CD4-positive, alpha-beta memory T cell (primary cell): ENCODE results near the gene EPHX1. TPM values are rescaled to one million over a fixed set of nuclear protein-coding genes. Genes with fewer than 3 reads are reported as not detected.

Source experiments
- CTCF ChIA-PET: fragments of 350-600 bp; sonication (Branson Sonifier 250); formaldehyde crosslinking; loops from one replicate; lab custom pipeline; 2021; ENCODE audit warnings: inconsistent platforms; ENCODE audit not compliant: partially characterized antibody; lab: Charles Lee
- POLR2A ChIA-PET: fragments of 350-600 bp; sonication (Branson Sonifier 250); formaldehyde crosslinking; loops from one replicate; lab custom pipeline; 2021; ENCODE audit not compliant: partially characterized antibody; lab: Charles Lee
- DNase-seq, 5 donors: peaks; one replicate each; pipeline versions ENCODE4 v3.0.0 to v3.0.0-alpha.2; 2020 to 2022; ENCODE audit warnings: mixed read lengths in 1 of 5
- H3K27ac ChIP-seq: one replicate; pipeline ENCODE4 v1.7.0; 2013; ENCODE audit warnings: low read depth, low read length
- H3K27me3 ChIP-seq: 2 replicates; pipeline ENCODE4 v1.7.0; 2013; ENCODE audit warnings: mild to moderate bottlenecking, low read length, moderate library complexity; ENCODE audit not compliant: insufficient read depth
- H3K36me3 ChIP-seq: 2 replicates; pipeline ENCODE4 v1.7.0; 2013; ENCODE audit warnings: mild to moderate bottlenecking, low read length, moderate library complexity; ENCODE audit not compliant: insufficient read depth
- H3K4me1 ChIP-seq: 2 replicates; pipeline ENCODE4 v1.7.0; 2013; ENCODE audit warnings: mild to moderate bottlenecking, low read length, moderate library complexity; ENCODE audit not compliant: insufficient read depth
- H3K4me3 ChIP-seq, 2 donors: one replicate each; pipeline ENCODE4 v1.7.0; 2013; ENCODE audit warnings: low read length in 2 of 2, mild to moderate bottlenecking in 1 of 2
- H3K9me3 ChIP-seq, 2 donors: one replicate each; pipeline ENCODE4 v1.7.0; 2013; ENCODE audit warnings: low read length in 2 of 2, control low read depth in 1 of 2; ENCODE audit not compliant: control insufficient read depth in 1 of 2
- H3K27ac Mint-ChIP-seq, 7 donors: one replicate each; pipeline ENCODE4 v1.8.0; 2020 to 2021; ENCODE audit warnings: mixed read lengths in 7 of 7, mild to moderate bottlenecking in 6 of 7, inconsistent platforms in 3 of 7, moderate library complexity in 3 of 7
- H3K27me3 Mint-ChIP-seq, 2 donors: one replicate each; pipeline ENCODE4 v1.8.0; 2020 to 2021; ENCODE audit warnings: mixed read lengths in 2 of 2
- H3K36me3 Mint-ChIP-seq, 2 donors: one replicate each; pipeline ENCODE4 v1.8.0; 2020 to 2021; ENCODE audit warnings: mixed read lengths in 2 of 2, inconsistent platforms in 1 of 2, mild to moderate bottlenecking in 1 of 2
- H3K4me1 Mint-ChIP-seq, 4 donors: one replicate each; pipeline ENCODE4 v1.8.0; 2020 to 2021; ENCODE audit warnings: mixed read lengths in 4 of 4, mild to moderate bottlenecking in 1 of 4
- H3K4me3 Mint-ChIP-seq, 8 donors: one replicate each; pipeline ENCODE4 v1.8.0; 2020 to 2021; ENCODE audit warnings: mixed read lengths in 8 of 8, mild to moderate bottlenecking in 7 of 8, moderate library complexity in 6 of 8, inconsistent platforms in 3 of 8
- H3K9me3 Mint-ChIP-seq, 8 donors: one replicate each; pipeline ENCODE4 v1.8.0; 2020 to 2021; ENCODE audit warnings: mixed read lengths in 8 of 8, mild to moderate bottlenecking in 5 of 8, inconsistent platforms in 3 of 8, moderate library complexity in 1 of 8
- intact Hi-C: fragments of 100-400 bp; cut with micrococcal nuclease; formaldehyde crosslinking; loops from one replicate; pipeline ENCODE4 v1.15.1; 2023
- polyA plus RNA-seq, 2 donors: library from polyadenylated mRNA; unstranded; fragments of 300-500 nt; fragmentation: Illumina TruSeq; gene quantifications; one replicate each; pipeline ENCODE4 v1.2.3, GENCODE V29; 2021
- total RNA-seq, 2 experiments: library from RNA; stranded (reverse); gene quantifications; one replicate each; pipeline ENCODE4 v1.2.3, GENCODE V29; 2021

The EPHX1 gene
- total and polyA plus RNA-seq, 4 experiments from 2014 or later: 0.34 to 3.0 (median 1.3) TPM

- Histone ChIP-seq H3K27me3 (no peaks in the 10 kb centered on the region), H3K27ac (no peak overlapping the region), H3K9me3 (no peaks in the 10 kb centered on the region), H3K4me1 (no peaks in the 10 kb centered on the region), H3K36me3 (no peaks in the 10 kb centered on the region), H3K4me3 (no peak overlapping the region)
- no peak overlapping the region for H3K4me3 Mint-ChIP-seq
- no peaks in the 10 kb centered on the region for H3K36me3 Mint-ChIP-seq
- intact Hi-C loops: no loop called here
- no peak for DNase-seq
- ChIA-PET POLR2A (interaction anchor here (0.8 to 1.4 kb wide), 2 partner anchors 8 to 39 kb away, joined by 4 to 5 read pairs; partner anchors contain the start of gene SRP9), CTCF (interaction anchor here (0.6 kb wide), 1 partner anchor 108 kb away, joined by 3 read pairs; no protein-coding TSS in a partner anchor)
- H3K4me1 Mint-ChIP-seq: peaks cover 0 to under 1% (median 0%) of the 10 kb centered on the region in 4 donors
- H3K27me3 Mint-ChIP-seq: no peaks in the 10 kb centered on the region
- no peak overlapping the region for H3K27ac Mint-ChIP-seq
- no peaks in the 10 kb centered on the region for H3K9me3 Mint-ChIP-seq
These were observed 7.0 kb downstream of the EPHX1 start for GRCh38 chr1:225816643-225817538.

GRCh38 chr1:225817611-225818061 lies 7.7 kb downstream of the EPHX1 start:
- no peak overlapping the region for H3K27ac ChIP-seq
- H3K36me3 Mint-ChIP-seq: no peaks in the 10 kb centered on the region
- POLR2A ChIA-PET: interaction anchor here (1.4 kb wide), 1 partner anchor 40 kb away, joined by 5 read pairs; the partner anchor contains the start of gene SRP9
- H3K4me1 Mint-ChIP-seq: peaks cover 0 to 1% (median 0%) of the 10 kb centered on the region in 4 donors
- no peak overlapping the region for H3K4me3 ChIP-seq
- intact Hi-C loops: no loop called here
- CTCF ChIA-PET: no interaction called here
- H3K27me3 Mint-ChIP-seq: no peaks in the 10 kb centered on the region
- DNase-seq: no peak
- H3K9me3 ChIP-seq: no peaks in the 10 kb centered on the region
- H3K4me3 Mint-ChIP-seq: no peak overlapping the region
- no peaks in the 10 kb centered on the region for H3K27me3 ChIP-seq
- no peaks in the 10 kb centered on the region for H3K4me1 ChIP-seq
- no peak overlapping the region for H3K27ac Mint-ChIP-seq
- no peaks in the 10 kb centered on the region for H3K36me3 ChIP-seq
- H3K9me3 Mint-ChIP-seq: no peaks in the 10 kb centered on the region

GRCh38 chr1:225818229-225818628 lies 8.3 kb downstream of the EPHX1 start:
- H3K27ac Mint-ChIP-seq: peak overlapping the region in 1 of 7 donors; percentile 24
- H3K27me3 Mint-ChIP-seq: no peaks in the 10 kb centered on the region
- Histone ChIP-seq H3K9me3 (no peaks in the 10 kb centered on the region), H3K4me1 (no peaks in the 10 kb centered on the region), H3K27me3 (no peaks in the 10 kb centered on the region), H3K4me3 (no peak overlapping the region), H3K27ac (no peak overlapping the region), H3K36me3 (no peaks in the 10 kb centered on the region)
- H3K9me3 Mint-ChIP-seq: no peaks in the 10 kb centered on the region
- CTCF ChIA-PET: interaction anchor here (0.7 kb wide), 1 partner anchor 10 kb away, joined by 4 read pairs; no protein-coding TSS in a partner anchor
- no peak overlapping the region for H3K4me3 Mint-ChIP-seq
- H3K36me3 Mint-ChIP-seq: no peaks in the 10 kb centered on the region
- DNase-seq: no peak
- intact Hi-C loops: no loop called here
- POLR2A ChIA-PET: interaction anchor here (0.7 kb wide), 1 partner anchor 24 kb away, joined by 3 read pairs; no protein-coding TSS in a partner anchor
- peaks cover 0 to 1% (median 0%) of the 10 kb centered on the region in 4 donors for H3K4me1 Mint-ChIP-seq

GRCh38 chr1:225819346-225820192 lies 9.6 kb downstream of the EPHX1 start:
- ChIA-PET POLR2A (no interaction called here), CTCF (interaction anchor here (1.4 kb wide), 1 partner anchor 92 kb away, joined by 3 read pairs; no protein-coding TSS in a partner anchor)
- H3K4me3 Mint-ChIP-seq: no peak overlapping the region
- Histone ChIP-seq H3K9me3 (no peaks in the 10 kb centered on the region), H3K36me3 (no peaks in the 10 kb centered on the region), H3K4me3 (no peak overlapping the region), H3K27me3 (no peaks in the 10 kb centered on the region), H3K27ac (no peak overlapping the region), H3K4me1 (no peaks in the 10 kb centered on the region)
- no peak for DNase-seq
- peaks cover 0 to 1% (median 0%) of the 10 kb centered on the region in 4 donors for H3K4me1 Mint-ChIP-seq
- no peaks in the 10 kb centered on the region for H3K9me3 Mint-ChIP-seq
- H3K27me3 Mint-ChIP-seq: no peaks in the 10 kb centered on the region
- H3K27ac Mint-ChIP-seq: peak overlapping the region in 1 of 7 donors; percentile 70
- H3K36me3 Mint-ChIP-seq: no peaks in the 10 kb centered on the region
- intact Hi-C loops: no loop called here

- no peak overlapping the region for H3K4me3 ChIP-seq
- H3K4me1 Mint-ChIP-seq: peaks cover 0 to 1% (median 0%) of the 10 kb centered on the region in 4 donors
- intact Hi-C loops: no loop called here
- no peak for DNase-seq
- no peaks in the 10 kb centered on the region for H3K9me3 Mint-ChIP-seq
- no peak overlapping the region for H3K27ac Mint-ChIP-seq
- no peaks in the 10 kb centered on the region for H3K9me3 ChIP-seq
- no peak overlapping the region for H3K4me3 Mint-ChIP-seq
- H3K4me1 ChIP-seq: no peaks in the 10 kb centered on the region
- ChIA-PET POLR2A (no interaction called here), CTCF (interaction anchor here (1.4 kb wide), 1 partner anchor 91 kb away, joined by 3 read pairs; no protein-coding TSS in a partner anchor)
- no peaks in the 10 kb centered on the region for H3K36me3 ChIP-seq
- H3K27me3 Mint-ChIP-seq: peaks cover 0 to 1% of the 10 kb centered on the region in 2 donors
- no peaks in the 10 kb centered on the region for H3K27me3 ChIP-seq
- no peak overlapping the region for H3K27ac ChIP-seq
- H3K36me3 Mint-ChIP-seq: no peaks in the 10 kb centered on the region
These were observed 10.7 kb downstream of the EPHX1 start for GRCh38 chr1:225820522-225821120.

GRCh38 chr1:225822655-225823403 lies 12.9 kb downstream of the EPHX1 start:
- Histone ChIP-seq H3K36me3 (no peaks in the 10 kb centered on the region), H3K27ac (no peak overlapping the region), H3K4me3 (no peak overlapping the region), H3K27me3 (no peaks in the 10 kb centered on the region), H3K9me3 (no peaks in the 10 kb centered on the region), H3K4me1 (no peaks in the 10 kb centered on the region)
- intact Hi-C loops: no loop called here
- ChIA-PET CTCF (no interaction called here), POLR2A (interaction anchor here (0.8 kb wide), 1 partner anchor 16 kb away, joined by 3 read pairs; no protein-coding TSS in a partner anchor)
- Mint-ChIP-seq H3K27me3 (peaks cover 1 to 2% of the 10 kb centered on the region in 2 donors), H3K9me3 (no peaks in the 10 kb centered on the region), H3K36me3 (no peaks in the 10 kb centered on the region), H3K27ac (no peak overlapping the region), H3K4me1 (peaks cover 0 to 1% (median 0%) of the 10 kb centered on the region in 4 donors), H3K4me3 (no peak overlapping the region)
- DNase-seq: no peak
